Fibroblast of skin of left quadriceps (primary cell): ENCODE data around the gene UST.
A peak's percentile ranks its signal among the peaks of the same experiment; 100 is the strongest.
"Not testable (repeated sequence)": the region's sequence is repeated elsewhere in the genome, so short reads cannot be mapped to it uniquely, and the experiment has no call there.

Experiments
- DNase-seq, 2 experiments: peaks; one replicate each; pipeline ENCODE4 v3.0.0-alpha.2; 2013; ENCODE audit warnings: low read depth in 2 of 2

Gene UST

GRCh38 chr6:148947621-148948444, 201.0 kb downstream of the UST start:
- DNase-seq, result peak in 1 of 2 experiments; percentile 60

- no peak for DNase-seq
Measured at GRCh38 chr6:148951662-148952061, 204.8 kb downstream of the UST start.

GRCh38 chr6:148952147-148953035, 205.6 kb downstream of the UST start:
- DNase-seq, result peak; percentile 64 to 69

GRCh38 chr6:148954461-148954860, 207.6 kb downstream of the UST start:
- no peak for DNase-seq

- DNase-seq, result no peak
Measured at GRCh38 chr6:148954934-148955333, 208.1 kb downstream of the UST start.

GRCh38 chr6:148955441-148955840, 208.6 kb downstream of the UST start:
- DNase-seq, result no peak

GRCh38 chr6:148956163-148956562, 209.3 kb downstream of the UST start:
- not testable (repeated sequence) for DNase-seq

- no peak for DNase-seq
Measured at GRCh38 chr6:148957752-148958151, 210.9 kb downstream of the UST start.

- no peak for DNase-seq
Measured at GRCh38 chr6:148959008-148959407, 212.2 kb downstream of the UST start.

- no peak for DNase-seq
Measured at GRCh38 chr6:148959501-148959900, 212.7 kb downstream of the UST start.

GRCh38 chr6:148962854-148963515, 216.2 kb downstream of the UST start:
- no peak for DNase-seq

- no peak for DNase-seq
Measured at GRCh38 chr6:148963738-148964137, 216.9 kb downstream of the UST start.

GRCh38 chr6:148964467-148964866, 217.6 kb downstream of the UST start:
- no peak for DNase-seq

GRCh38 chr6:148965287-148965686, 218.5 kb downstream of the UST start:
- no peak for DNase-seq

- DNase-seq, result no peak
Measured at GRCh38 chr6:148967011-148967520, 220.2 kb downstream of the UST start.

- DNase-seq, result no peak
Measured at GRCh38 chr6:148967541-148967956, 220.7 kb downstream of the UST start.

GRCh38 chr6:148968771-148969602, 222.2 kb downstream of the UST start:
- peak; percentile 61 to 64 for DNase-seq

- DNase-seq, result no peak
Measured at GRCh38 chr6:148969603-148970061, 222.8 kb downstream of the UST start.

- DNase-seq, result no peak
Measured at GRCh38 chr6:148971031-148971927, 224.4 kb downstream of the UST start.

- no peak for DNase-seq
Measured at GRCh38 chr6:148972481-148972880, 225.7 kb downstream of the UST start.
